HG02623 (cell line): ENCODE data around the gene IFT172.
"Not testable (repeated sequence)": the region's sequence is repeated elsewhere in the genome, so short reads cannot be mapped to it uniquely, and the experiment has no call there.

Experiments
- ATAC-seq: cut with Tn5 transposase; IDR thresholded peaks from one replicate; pipeline ENCODE4 v1.9.1; 2021; ENCODE audit warnings: moderate library complexity; ENCODE audit not compliant: unreplicated experiment

The IFT172 gene

DNA sequence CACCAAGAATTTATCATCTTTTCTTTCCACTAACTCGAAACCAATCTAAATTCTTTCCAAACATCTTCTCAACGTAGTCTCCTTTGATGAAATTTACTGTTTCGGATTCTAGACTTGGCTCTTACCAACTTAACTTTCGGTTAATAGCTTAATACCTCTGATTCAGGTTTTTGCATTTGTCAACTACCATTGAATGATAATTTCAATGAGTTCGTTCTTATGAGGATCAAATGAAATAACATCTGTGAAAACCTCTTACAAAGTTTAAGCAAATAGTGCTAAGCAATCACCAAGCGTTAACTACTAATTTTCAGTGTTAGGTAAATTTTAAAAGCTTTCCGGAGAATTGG lies 61.7 kb downstream of the IFT172 start:
- ATAC-seq: no peak

DNA sequence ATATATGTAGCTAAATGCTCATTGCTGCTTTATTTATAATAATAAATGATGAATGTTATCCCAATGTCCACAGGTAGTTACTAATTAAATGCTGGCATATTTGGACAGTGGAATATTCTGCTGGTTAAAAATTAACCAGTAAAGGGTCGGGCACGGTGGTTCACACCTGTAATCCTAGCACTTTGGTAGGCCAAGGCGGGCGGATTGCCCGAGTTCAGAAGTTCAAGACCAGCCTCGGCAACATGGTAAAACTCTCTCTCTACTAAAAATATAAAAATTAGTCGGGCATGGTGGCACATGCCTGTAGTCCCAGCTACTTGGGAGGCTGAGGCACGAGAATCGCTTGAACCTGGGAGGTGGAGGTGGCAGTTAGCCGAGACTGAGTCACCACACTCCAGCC lies 64.5 kb downstream of the IFT172 start:
- not testable (repeated sequence) for ATAC-seq

DNA sequence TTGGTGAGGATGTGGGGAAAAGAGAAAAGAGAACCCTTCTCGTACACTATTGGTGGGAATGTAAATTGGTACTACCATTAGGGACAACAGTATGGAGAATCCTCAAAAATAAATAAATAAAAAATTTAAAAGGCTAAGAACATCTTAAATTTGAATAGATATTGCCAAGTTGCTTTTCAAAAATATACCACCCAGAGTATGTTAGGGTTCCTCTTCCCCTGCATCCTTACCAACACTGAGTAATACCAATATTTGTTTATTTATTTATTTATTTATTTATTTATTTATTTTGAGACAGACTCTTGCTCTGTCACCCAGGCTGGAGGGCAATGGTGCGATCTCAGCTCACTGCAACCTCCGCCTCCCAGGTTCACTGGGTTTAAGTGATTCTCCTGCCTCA lies 66.6 kb downstream of the IFT172 start:
- ATAC-seq: no peak

DNA sequence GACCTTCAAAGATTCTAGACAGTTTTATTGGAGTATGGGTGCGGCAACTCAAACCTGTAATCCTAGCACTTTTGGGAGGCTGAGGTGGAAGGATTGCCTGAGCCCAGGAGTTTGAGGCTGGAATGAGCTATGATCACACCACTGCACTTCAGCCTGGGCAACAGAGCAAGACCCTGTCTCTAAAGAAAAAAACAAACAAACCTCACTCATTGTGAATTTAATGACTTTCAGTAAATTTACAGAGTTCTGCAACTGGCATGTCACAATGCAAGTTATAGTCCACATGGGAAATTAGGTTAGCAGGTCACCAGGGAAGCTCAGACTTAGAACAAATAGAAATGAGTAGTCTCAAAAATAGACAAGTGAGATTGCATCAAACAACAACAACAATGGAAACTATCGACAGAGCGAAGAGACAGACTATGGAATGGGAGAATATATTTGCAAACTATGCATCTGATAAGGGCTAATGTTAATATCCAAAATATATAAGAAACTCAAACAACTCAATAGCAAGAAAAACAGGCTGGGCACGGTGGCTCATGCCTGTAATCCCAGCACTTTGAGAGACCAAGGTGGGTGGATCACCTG lies 67.8 kb downstream of the IFT172 start:
- ATAC-seq: no peak

DNA sequence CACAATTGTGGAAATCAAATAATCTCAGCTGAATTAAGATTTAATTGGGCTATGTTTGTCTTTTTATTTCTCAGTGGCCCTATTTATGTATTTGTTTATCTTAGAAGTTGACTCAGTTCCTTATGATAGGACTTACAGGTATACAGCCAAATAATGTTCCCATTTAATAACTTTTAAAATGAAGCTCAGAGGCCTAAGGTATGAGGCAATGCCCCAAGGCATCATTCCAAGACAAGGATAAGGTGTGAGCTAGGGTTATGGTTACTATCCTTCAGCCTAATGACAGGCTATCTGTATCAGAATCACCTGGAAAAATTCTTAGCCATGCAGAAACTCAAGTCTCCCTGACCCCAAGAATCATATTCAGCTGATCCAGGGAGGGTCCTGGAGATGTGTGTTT lies 68.5 kb downstream of the IFT172 start:
- ATAC-seq: no peak

DNA sequence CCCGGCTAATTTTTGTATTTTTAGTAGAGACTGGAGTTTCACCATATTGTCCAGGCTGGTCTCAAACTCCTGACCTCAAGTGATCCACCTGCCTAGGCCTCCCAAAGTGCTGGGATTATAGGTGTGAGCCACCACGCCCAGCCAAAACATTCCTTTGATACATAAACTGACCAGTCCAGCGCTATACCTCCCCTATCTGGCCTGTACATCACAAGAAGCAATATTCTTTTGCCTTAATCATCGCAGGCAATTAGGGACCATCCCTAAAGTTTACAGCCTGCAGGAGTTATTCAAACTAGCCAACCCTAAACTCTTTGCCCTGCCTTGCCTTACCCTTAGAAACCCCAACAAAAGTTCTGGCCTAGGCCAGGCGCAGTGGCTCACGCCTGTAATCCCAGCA lies 73.4 kb downstream of the IFT172 start:
- no peak for ATAC-seq

DNA sequence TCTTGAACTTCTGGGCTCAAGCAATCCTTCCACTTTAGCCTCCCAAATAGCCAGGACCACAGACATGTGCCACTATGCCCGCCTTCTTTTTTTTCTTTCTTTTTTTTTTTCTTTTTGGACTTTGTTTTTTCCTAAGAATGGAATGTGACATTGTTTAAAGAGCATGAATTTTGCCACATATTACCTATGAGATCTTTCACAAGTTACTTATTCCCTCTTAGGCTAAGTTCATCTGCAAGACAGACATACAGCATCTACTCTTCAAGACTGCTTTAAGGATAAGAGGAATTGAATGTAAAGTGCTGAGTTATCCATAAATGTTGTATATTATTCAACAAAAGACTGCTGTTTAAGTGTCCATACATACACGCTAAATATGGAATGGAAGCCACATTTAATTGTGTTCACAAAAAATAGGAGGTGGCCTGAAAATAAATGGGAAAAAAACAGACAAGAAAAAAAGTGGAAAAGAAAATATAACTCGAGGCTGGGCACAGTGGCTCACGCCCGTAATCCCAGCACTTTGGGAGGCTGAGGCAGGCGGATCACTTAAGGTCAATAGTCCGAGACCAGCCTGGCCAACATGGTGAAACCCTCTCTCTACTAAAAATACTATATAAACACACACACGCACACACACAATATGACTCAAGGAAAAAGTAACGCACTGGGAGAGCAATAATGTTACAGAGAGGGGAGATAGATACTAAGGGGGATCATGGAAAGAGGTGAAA lies 77.0 kb downstream of the IFT172 start:
- ATAC-seq: no peak

DNA sequence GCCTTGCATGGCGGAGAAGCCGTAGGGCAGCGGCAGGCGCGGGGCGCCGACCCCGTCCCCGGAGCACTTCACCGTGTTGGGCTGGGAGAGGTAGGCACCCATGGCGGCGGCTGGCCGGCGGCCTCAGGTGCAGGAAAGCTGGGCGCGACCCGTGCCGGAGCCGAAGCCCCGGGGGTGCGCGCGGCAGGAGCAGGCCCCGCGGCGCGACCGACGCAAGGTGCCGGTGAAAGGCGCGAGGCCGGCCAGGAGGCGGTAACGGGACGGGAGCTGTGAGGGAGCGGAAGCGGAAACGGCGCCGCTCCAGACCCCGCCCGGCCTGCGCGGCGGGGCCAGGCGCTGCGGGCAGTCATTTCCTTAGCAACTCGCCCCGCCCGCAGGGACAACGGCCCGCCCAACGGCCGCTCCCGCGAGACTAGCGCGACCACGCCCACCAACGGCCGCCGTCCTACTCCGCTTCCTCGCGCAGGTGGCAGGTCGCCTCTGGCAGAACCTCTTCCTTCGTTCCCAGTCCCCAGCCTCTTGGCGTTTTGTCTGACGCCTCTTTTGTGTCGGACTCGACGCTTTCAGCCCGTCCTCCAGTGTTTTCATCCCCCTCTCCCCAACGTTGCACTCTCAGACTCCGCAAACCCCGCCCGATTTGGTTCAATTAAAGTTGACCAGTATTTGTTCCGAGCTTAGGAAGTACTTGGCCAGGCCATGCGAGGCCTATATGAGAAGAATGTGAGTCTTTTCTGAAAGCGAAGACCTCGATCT lies 80.0 kb downstream of the IFT172 start, which contains the start of gene PPM1G:
TSS of gene PPM1G (minus strand) at position 271 of the 753 bp plus-strand sequence. CDS start at position 102, 169 bp downstream.
- peak; percentile 82 for ATAC-seq

DNA sequence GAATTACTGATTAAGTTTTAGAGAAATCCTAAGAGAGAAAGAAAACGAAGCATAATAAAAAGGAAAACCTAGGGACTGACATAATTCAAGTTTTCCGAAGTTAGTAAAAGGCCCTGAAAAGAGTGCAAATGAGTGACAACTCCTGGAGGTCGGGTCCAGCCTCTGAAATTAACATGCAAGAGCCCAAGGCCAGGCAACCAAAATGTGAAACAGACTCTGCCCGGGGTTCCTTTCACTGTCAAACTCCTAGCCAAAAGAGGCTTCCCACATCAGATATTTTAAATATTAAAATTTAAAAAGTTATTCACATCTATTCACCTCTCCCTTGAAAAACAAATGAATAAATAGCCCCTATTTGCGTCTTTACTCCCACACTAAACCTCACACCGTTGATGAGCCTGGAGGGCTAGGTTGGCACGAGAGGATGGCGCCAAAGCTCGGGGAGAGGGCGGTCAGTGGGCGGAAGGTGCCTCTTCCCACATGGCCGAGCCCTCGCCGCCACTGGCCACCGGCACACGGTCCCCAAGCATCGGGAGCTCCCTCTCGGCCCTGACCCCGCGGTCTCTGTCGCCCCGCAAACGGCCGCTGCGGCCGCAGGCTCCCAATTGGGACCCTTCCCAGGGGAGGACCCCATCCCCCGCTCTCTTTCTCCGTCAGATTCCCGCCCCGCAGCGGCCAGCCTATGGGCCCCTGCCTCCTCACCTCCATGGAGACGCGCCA lies 80.8 kb downstream of the IFT172 start:
- peak; percentile 21 for ATAC-seq

DNA sequence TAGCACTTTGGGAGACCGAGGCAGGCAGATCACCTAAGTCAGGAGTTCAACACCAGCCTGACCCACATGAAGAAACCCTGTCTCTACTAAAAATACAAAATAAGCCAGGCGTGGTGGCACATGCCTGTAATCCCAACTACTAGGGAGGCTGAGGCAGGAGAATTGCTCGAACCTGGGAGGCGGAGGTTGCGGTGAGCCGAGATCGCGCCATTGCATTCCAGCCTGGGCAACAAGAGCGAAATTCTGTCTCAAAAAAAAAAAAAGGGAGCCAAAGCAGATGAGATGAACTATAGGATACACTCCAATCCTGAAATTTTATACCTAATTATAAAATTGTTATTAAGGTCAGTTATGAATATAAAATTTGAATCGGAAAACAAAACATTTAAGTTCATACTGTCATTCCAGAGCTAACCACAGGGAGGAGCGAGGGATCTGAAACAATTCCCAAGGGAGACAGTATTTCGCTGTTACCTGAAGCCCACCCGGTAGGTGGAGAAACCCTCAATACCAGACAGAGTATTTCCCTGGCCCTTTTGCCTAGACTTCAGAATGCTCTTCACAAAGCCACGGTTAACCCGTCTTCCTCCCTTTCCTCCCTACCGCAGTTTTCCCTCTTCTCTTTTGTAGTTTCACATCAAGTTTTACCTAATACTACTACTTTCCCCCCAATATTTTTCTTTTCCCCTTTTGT lies 81.6 kb downstream of the IFT172 start:
- no peak for ATAC-seq

DNA sequence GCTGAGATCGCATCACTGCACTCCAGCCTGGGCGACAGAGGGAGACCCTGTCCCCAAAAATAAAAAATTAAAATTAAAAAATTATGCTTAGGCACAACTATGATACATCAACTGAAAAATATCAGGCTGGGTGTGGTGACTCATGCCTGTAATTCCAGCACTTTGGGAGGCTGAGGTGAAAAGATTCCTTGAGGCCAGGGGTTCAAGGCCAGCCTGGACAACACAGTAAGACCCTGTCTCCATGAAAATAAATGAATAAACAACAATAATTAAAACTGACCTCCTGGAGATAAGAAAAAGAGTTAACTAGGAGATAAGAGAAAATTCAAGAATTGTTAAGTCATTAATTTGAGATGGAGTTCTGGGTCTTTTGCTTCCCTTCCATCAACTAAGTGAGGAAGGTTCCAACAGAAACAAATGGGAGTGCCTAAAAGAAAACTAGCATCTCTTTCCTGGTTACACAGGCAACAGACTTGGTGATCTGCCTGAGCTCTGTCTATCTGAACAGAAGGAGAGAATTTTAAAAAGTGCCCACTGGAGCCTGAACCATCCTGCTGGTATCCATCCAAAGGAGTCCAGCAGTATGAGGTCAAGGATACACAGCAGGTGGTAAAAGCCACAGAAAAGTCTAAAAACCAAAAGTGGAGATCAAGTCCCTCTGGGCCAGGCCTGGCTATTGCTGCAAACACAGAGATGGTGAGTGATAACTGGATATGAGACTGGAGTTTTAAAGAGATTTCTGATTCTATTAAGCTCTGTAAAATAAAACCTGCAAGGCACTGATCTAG lies 89.0 kb downstream of the IFT172 start:
- ATAC-seq: no peak

DNA sequence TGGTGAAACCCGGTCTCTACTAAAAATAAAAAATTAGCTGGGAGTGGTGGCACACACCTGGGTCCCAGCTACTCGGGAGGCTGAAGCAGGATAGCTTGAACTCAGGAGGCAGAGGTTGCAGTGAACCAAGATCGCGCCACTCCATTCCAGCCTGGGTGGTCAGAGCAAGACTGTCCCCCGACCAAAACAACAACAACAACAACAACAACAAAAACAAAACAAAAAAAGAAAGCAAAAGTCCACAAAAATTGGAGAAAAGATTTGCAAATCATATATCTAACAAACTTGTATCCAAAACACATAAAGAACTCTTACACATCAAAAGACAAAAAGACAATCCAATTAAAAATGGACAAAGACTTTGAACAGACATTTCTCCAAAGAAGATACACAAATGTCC lies 90.6 kb downstream of the IFT172 start:
- no peak for ATAC-seq
